B cell (primary cell): ENCODE data around the gene MARCHF10. TPM values are rescaled to one million over a fixed set of nuclear protein-coding genes. Genes with fewer than 3 reads are reported as not detected.

Experiments used
- ATAC-seq: fragments of 200-7000 bp; cut with Tn5 transposase; one replicate; pipeline ENCODE4 v1.10.0; 2021; ENCODE audit warnings: low read depth, mild to moderate bottlenecking, moderate number of reproducible peaks, moderate library complexity
- CTCF ChIA-PET: fragments of 350-600 bp; sonication (Branson Sonifier 250); formaldehyde crosslinking; loops from one replicate; lab custom pipeline; 2021; ENCODE audit warnings: antibody characterized with exemption, inconsistent platforms; lab: Charles Lee
- POLR2A ChIA-PET: fragments of 350-600 bp; sonication (Branson Sonifier 250); formaldehyde crosslinking; loops from one replicate; lab custom pipeline; 2021; ENCODE audit warnings: antibody characterized with exemption; lab: Charles Lee
- DNase-seq: peaks from one replicate; pipeline ENCODE4 v3.0.0; 2013
- H2AFZ ChIP-seq: 2 replicates; pipeline ENCODE4 v1.6.1; 2012; ENCODE audit warnings: mild to moderate bottlenecking, low read depth, low read length; ENCODE audit not compliant: insufficient read depth, poor library complexity, severe bottlenecking
- H3K27ac ChIP-seq, 2 donors: 1 replicate in 1 of 2; 2 replicates in 1 of 2; pipeline ENCODE4 v1.5.1; 2012 to 2013; ENCODE audit warnings: low read length in 2 of 2, mild to moderate bottlenecking in 2 of 2, moderate library complexity in 1 of 2
- H3K27me3 ChIP-seq, 4 experiments: fragments of 200-600 bp in 1 of 4; sonication (generic) in 1 of 4; replicated peaks in 1 of 4; 1 replicate in 2 of 4; 2 replicates in 2 of 4; pipeline versions ENCODE4 v1.6.1 to v1.7.0; 2013 to 2016; ENCODE audit warnings: low read length in 3 of 4, mild to moderate bottlenecking in 2 of 4, mixed read lengths in 1 of 4, moderate library complexity in 1 of 4; ENCODE audit not compliant: insufficient read depth in 4 of 4, control insufficient read depth in 3 of 4; ENCODE audit errors: control extremely low read depth in 1 of 4
- H3K36me3 ChIP-seq, 2 experiments: replicated peaks in 1 of 2; 1 replicate in 1 of 2; 2 replicates in 1 of 2; pipeline versions ENCODE4 v1.6.1 to v1.7.1; 2013; ENCODE audit warnings: low read length in 1 of 2; ENCODE audit not compliant: insufficient read depth in 2 of 2, control insufficient read depth in 1 of 2; ENCODE audit errors: control extremely low read depth in 1 of 2, extremely low read depth in 1 of 2
- H3K4me1 ChIP-seq, 2 donors: fragments of 200-600 bp in 1 of 2; sonication (generic) in 1 of 2; 1 replicate in 1 of 2; 2 replicates in 1 of 2; pipeline versions ENCODE4 v1.5.1 to v1.6.1; 2013 to 2017; ENCODE audit warnings: low read length in 2 of 2; ENCODE audit not compliant: control insufficient read depth in 2 of 2, insufficient read depth in 2 of 2
- H3K4me2 ChIP-seq: replicated peaks from 2 replicates; pipeline ENCODE3; 2012; ENCODE audit warnings: mild to moderate bottlenecking, low read depth, low read length; ENCODE audit not compliant: poor library complexity, severe bottlenecking
- H3K4me3 ChIP-seq, 5 experiments: fragments of 200-600 bp in 1 of 5; sonication (generic) in 1 of 5; 1 replicate in 3 of 5; 2 replicates in 2 of 5; pipeline versions ENCODE4 v1.5.1 to v1.7.0; 2011 to 2016; ENCODE audit warnings: low read length in 4 of 5, mild to moderate bottlenecking in 4 of 5, low read depth in 2 of 5, control low read depth in 1 of 5, moderate library complexity in 1 of 5; ENCODE audit not compliant: insufficient read depth in 1 of 5; ENCODE audit errors: control extremely low read depth in 1 of 5, extremely low read depth in 1 of 5
- H3K79me2 ChIP-seq: fragments of 200-600 bp; sonication (generic); one replicate; pipeline ENCODE4 v1.6.0; 2016; ENCODE audit warnings: low read length; ENCODE audit not compliant: control insufficient read depth, insufficient read depth
- H3K9ac ChIP-seq: fragments of 200-600 bp; sonication (generic); 2 replicates; pipeline ENCODE4 v1.6.1; 2017; ENCODE audit warnings: mild to moderate bottlenecking, low read length, moderate library complexity
- H3K9me3 ChIP-seq, 3 donors: one replicate each; pipeline versions ENCODE4 v1.6.1 to v1.7.1; 2013; ENCODE audit warnings: low read length in 2 of 3; ENCODE audit not compliant: control insufficient read depth in 2 of 3, insufficient read depth in 1 of 3; ENCODE audit errors: control extremely low read depth in 1 of 3
- H4K20me1 ChIP-seq: 2 replicates; pipeline ENCODE4 v1.6.0; 2012; ENCODE audit warnings: mild to moderate bottlenecking, low read length; ENCODE audit not compliant: insufficient read depth, control insufficient read depth, poor library complexity, severe bottlenecking
- H3K27ac Mint-ChIP-seq: one replicate; pipeline ENCODE4 v1.8.0; 2021; ENCODE audit warnings: mixed read lengths
- H3K27me3 Mint-ChIP-seq: one replicate; pipeline ENCODE4 v1.8.0; 2021; ENCODE audit warnings: mixed read lengths
- H3K4me1 Mint-ChIP-seq: one replicate; pipeline ENCODE4 v1.8.0; 2021; ENCODE audit warnings: mixed read lengths
- H3K4me3 Mint-ChIP-seq: one replicate; pipeline ENCODE4 v1.8.0; 2021; ENCODE audit warnings: mixed read lengths
- H3K9me3 Mint-ChIP-seq: one replicate; pipeline ENCODE4 v1.8.0; 2022; ENCODE audit warnings: mixed read lengths; ENCODE audit not compliant: insufficient read depth
- CTCF ChIP-seq: fragments of 200-600 bp; IDR thresholded peaks from one replicate; pipeline ENCODE4 v1.8.0; 2022; ENCODE audit warnings: antibody characterized with exemption, mild to moderate bottlenecking
- EZH2 ChIP-seq: IDR thresholded peaks from 2 replicates; pipeline ENCODE4 v1.6.1; 2012; ENCODE audit warnings: borderline replicate concordance, low read depth, mild to moderate bottlenecking, moderate library complexity, low read length; ENCODE audit not compliant: insufficient read depth, poor library complexity, severe bottlenecking
- WGBS: methylation state at CpG from one replicate; pipeline ENCODE4 v1.1.5; 2013; ENCODE audit warnings: missing lambda C conversion rate; ENCODE audit not compliant: insufficient coverage; 5-methylcytosine and 5-hydroxymethylcytosine counted together
- intact Hi-C: fragments of 100-400 bp; cut with micrococcal nuclease; formaldehyde crosslinking; loops from one replicate; pipeline ENCODE4 v1.10.0; 2022
- polyA plus RNA-seq: library from polyadenylated mRNA; depleted of rRNA; stranded (reverse); fragments of >200 nt; gene quantifications from 2 replicates; pipeline ENCODE4 v1.2.3, GENCODE V29; 2012
- total RNA-seq, 2 donors: library from RNA; stranded (reverse); fragments of 120-200 nt in 1 of 2; gene quantifications; 1 replicate in 1 of 2; 2 replicates in 1 of 2; pipeline versions ENCODE4 v1.2.3 to v1.2.4, GENCODE V29; 2013 to 2022

MARCHF10 gene
- total and polyA plus RNA-seq, 2 donors (not counting 1 experiment from before 2014, with no cell fraction given), result 0.24 TPM; not detected in 1

DNA sequence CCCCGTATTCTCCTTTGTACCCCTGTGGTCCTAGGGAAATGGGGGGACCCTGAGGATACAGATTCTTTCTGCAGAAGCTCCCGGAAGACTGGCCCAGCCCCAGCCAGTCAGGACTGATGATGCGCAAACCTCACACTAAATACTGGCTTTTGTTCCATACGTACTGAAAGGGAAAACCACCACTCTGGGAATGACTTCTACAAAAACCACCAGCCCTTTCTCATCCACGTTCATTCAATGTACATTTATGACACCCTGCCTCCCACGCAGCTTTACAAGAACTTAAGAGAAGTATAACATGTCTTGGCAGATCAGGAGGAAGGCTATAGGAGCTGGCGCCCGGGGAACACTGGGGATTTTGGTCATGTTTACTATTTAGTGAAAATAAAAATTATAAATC is 70.6 kb downstream of the MARCHF10 start:
- Histone ChIP-seq H3K27ac (no peak overlapping the region), H3K9ac (no peak overlapping the region), H2AFZ (no peak overlapping the region), H3K27me3 (no peaks in the 10 kb centered on the region), H3K36me3 (no peaks in the 10 kb centered on the region), H3K4me3 (no peak overlapping the region), H4K20me1 (no peaks in the 10 kb centered on the region), H3K79me2 (no peaks in the 10 kb centered on the region), H3K9me3 (no peaks in the 10 kb centered on the region), H3K4me2 (no peak overlapping the region), H3K4me1 (no peaks in the 10 kb centered on the region)
- ChIA-PET CTCF (no interaction called here), POLR2A (no interaction called here)
- H3K4me1 Mint-ChIP-seq, result no peaks in the 10 kb centered on the region
- TF ChIP-seq EZH2 (no peak), CTCF (no peak)
- DNase-seq, result no peak
- no peak overlapping the region for H3K4me3 Mint-ChIP-seq
- H3K27me3 Mint-ChIP-seq, result peaks cover 6% of the 10 kb centered on the region
- intact Hi-C loops, result no loop called here
- WGBS, result 97% methylated on average over 3 of the region's 8 CpGs
- no peak overlapping the region for H3K27ac Mint-ChIP-seq
- H3K9me3 Mint-ChIP-seq, result no peaks in the 10 kb centered on the region
- no peak for ATAC-seq

- WGBS, result 96% methylated on average over 5 of the region's 7 CpGs
- Histone ChIP-seq H4K20me1 (no peaks in the 10 kb centered on the region), H3K79me2 (no peaks in the 10 kb centered on the region), H3K27me3 (no peaks in the 10 kb centered on the region), H3K4me2 (no peak overlapping the region), H3K27ac (no peak overlapping the region), H3K4me3 (no peak overlapping the region), H2AFZ (no peak overlapping the region), H3K4me1 (no peaks in the 10 kb centered on the region), H3K9ac (no peak overlapping the region), H3K9me3 (no peaks in the 10 kb centered on the region), H3K36me3 (no peaks in the 10 kb centered on the region)
- DNase-seq, result no peak
- POLR2A ChIA-PET, result no interaction called here
- Mint-ChIP-seq H3K4me1 (no peaks in the 10 kb centered on the region), H3K27me3 (peaks cover 4% of the 10 kb centered on the region), H3K4me3 (no peak overlapping the region), H3K27ac (no peak overlapping the region), H3K9me3 (no peaks in the 10 kb centered on the region)
- CTCF ChIA-PET, result interaction anchor here (1.5 kb wide), 1 partner anchor 13 kb away, joined by 5 read pairs; no protein-coding TSS in a partner anchor
- TF ChIP-seq EZH2 (no peak), CTCF (no peak)
- intact Hi-C loops, result no loop called here
- ATAC-seq, result no peak
Measured at GRCh38 chr17:62735044-62735651, 73.0 kb downstream of the MARCHF10 start.
